ENCODE results near the gene FBF1. TPM values are rescaled to one million over a fixed set of nuclear protein-coding genes. Genes with fewer than 3 reads are reported as not detected.

FBF1 gene
- total RNA-seq, 2 experiments from 2014 or later: 13.2 to 16.2 TPM

DNA sequence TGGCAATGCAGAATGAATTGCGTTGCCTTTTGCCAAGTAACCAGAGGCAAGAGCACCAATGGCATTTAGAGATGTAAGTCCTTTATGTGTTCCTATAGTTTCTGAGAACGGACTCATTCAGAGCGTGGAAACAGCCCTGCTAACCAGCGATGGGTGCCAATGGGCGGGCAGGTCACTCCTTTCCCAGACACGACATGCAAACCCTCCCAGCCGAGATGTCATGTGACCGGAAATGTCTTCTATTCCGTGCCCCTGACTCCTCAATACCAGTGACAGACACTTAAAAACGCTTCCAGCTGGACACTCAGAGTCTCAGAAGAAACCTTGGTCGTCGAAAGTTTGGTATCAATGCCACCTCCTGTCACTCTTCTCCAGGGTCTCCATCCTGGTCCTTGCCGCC is 3.2 kb downstream of the FBF1 start:
- H3K4me3 Mint-ChIP-seq: no peak overlapping the region
- H3K4me1 Mint-ChIP-seq (ENCODE audit: low read depth): peaks cover 12% of the 10 kb centered on the region
- intact Hi-C loops (cut with micrococcal nuclease): no loop called here
- CTCF ChIA-PET: no interaction called here
- peaks cover 5% of the 10 kb centered on the region for H3K36me3 Mint-ChIP-seq (ENCODE audit: low read depth)
- TF ChIP-seq, protein P1, sequence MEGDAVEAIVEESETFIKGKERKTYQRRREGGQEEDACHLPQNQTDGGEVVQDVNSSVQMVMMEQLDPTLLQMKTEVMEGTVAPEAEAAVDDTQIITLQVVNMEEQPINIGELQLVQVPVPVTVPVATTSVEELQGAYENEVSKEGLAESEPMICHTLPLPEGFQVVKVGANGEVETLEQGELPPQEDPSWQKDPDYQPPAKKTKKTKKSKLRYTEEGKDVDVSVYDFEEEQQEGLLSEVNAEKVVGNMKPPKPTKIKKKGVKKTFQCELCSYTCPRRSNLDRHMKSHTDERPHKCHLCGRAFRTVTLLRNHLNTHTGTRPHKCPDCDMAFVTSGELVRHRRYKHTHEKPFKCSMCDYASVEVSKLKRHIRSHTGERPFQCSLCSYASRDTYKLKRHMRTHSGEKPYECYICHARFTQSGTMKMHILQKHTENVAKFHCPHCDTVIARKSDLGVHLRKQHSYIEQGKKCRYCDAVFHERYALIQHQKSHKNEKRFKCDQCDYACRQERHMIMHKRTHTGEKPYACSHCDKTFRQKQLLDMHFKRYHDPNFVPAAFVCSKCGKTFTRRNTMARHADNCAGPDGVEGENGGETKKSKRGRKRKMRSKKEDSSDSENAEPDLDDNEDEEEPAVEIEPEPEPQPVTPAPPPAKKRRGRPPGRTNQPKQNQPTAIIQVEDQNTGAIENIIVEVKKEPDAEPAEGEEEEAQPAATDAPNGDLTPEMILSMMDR (IDR thresholded peaks at IDR 0.05): no peak
- no peaks in the 10 kb centered on the region for H3K9me3 Mint-ChIP-seq
- H3K27ac Mint-ChIP-seq: no peak overlapping the region
- POLR2A ChIA-PET: no interaction called here
- ATAC-seq (no peak), DNase-seq (no peak)
- H3K27me3 Mint-ChIP-seq: no peaks in the 10 kb centered on the region

GRCh38 chr17:75933808-75934207 is 7.0 kb downstream of the FBF1 start:
- ATAC-seq (no peak), DNase-seq (no peak)
- no peak overlapping the region for H3K27ac Mint-ChIP-seq
- H3K4me3 Mint-ChIP-seq: no peak overlapping the region
- no peaks in the 10 kb centered on the region for H3K9me3 Mint-ChIP-seq
- no peaks in the 10 kb centered on the region for H3K4me1 Mint-ChIP-seq (ENCODE audit: low read depth)
- ChIA-PET CTCF (interaction anchor here (1.4 kb wide), 1 partner anchor 451 kb away, joined by 3 read pairs; no protein-coding TSS in a partner anchor), POLR2A (interaction anchor here (1.7 kb wide), 1 partner anchor 13 kb away, joined by 4 read pairs; no protein-coding TSS in a partner anchor)
- TF ChIP-seq, protein P1 (IDR thresholded peaks at IDR 0.05): no peak
- peaks cover 5% of the 10 kb centered on the region for H3K36me3 Mint-ChIP-seq (ENCODE audit: low read depth)
- H3K27me3 Mint-ChIP-seq: no peaks in the 10 kb centered on the region
- intact Hi-C loops (cut with micrococcal nuclease): no loop called here

DNA sequence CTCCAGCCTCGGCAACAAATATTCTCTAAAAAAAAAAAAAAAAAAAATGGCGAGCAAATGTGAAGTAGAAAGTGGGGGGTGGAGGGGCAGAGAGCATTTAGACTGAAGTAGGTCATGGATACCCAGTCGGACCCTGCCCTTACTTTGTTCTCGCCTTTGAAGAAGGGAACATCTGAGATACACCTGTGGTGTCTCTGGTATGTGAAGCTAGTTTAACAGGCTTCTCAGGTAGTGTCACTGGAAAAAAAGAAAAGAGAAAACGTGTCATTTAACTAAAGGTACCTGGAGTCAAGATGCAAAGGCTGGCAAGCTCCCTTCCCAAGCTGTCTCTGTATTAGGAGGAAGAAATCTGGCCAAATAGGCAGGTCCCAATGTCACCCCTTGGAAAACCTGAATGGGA is 8.0 kb downstream of the FBF1 start:
- intact Hi-C loops (cut with micrococcal nuclease): no loop called here
- no peak for DNase-seq
- peaks cover 5% of the 10 kb centered on the region for H3K36me3 Mint-ChIP-seq (ENCODE audit: low read depth)
- ChIA-PET POLR2A (interaction anchor here (1.7 kb wide), 1 partner anchor 12 kb away, joined by 4 read pairs; no protein-coding TSS in a partner anchor), CTCF (interaction anchor here (1.3 to 1.4 kb wide), 2 partner anchors 28 to 452 kb away, joined by 3 to 5 read pairs; partner anchors contain the start of gene MRPL38)
- TF ChIP-seq, protein P1 (IDR thresholded peaks at IDR 0.05): no peak
- ATAC-seq: no peak
- H3K4me1 Mint-ChIP-seq (ENCODE audit: low read depth): no peaks in the 10 kb centered on the region
- H3K27me3 Mint-ChIP-seq: no peaks in the 10 kb centered on the region
- H3K9me3 Mint-ChIP-seq: no peaks in the 10 kb centered on the region
- H3K27ac Mint-ChIP-seq: no peak overlapping the region
- H3K4me3 Mint-ChIP-seq: no peak overlapping the region

- DNase-seq: no peak
- Mint-ChIP-seq H3K4me1 (ENCODE audit: low read depth) (no peaks in the 10 kb centered on the region), H3K27ac (no peak overlapping the region), H3K9me3 (no peaks in the 10 kb centered on the region), H3K27me3 (no peaks in the 10 kb centered on the region), H3K4me3 (no peak overlapping the region), H3K36me3 (ENCODE audit: low read depth) (peaks cover 5% of the 10 kb centered on the region)
- intact Hi-C loops (cut with micrococcal nuclease): no loop called here
- CTCF ChIA-PET: no interaction called here
- ATAC-seq: no peak
- TF ChIP-seq, protein P1 (IDR thresholded peaks at IDR 0.05): no peak
- POLR2A ChIA-PET: no interaction called here
Measured at GRCh38 chr17:75931062-75931461, 9.8 kb downstream of the FBF1 start.

GRCh38 chr17:75927286-75927922 is 13.4 kb downstream of the FBF1 start:
- Mint-ChIP-seq H3K4me3 (no peak overlapping the region), H3K4me1 (ENCODE audit: low read depth) (no peaks in the 10 kb centered on the region), H3K27me3 (no peaks in the 10 kb centered on the region), H3K36me3 (ENCODE audit: low read depth) (no peaks in the 10 kb centered on the region), H3K27ac (no peak overlapping the region), H3K9me3 (no peaks in the 10 kb centered on the region)
- ChIA-PET POLR2A (no interaction called here), CTCF (interaction anchor here (0.7 to 1.9 kb wide), 17 partner anchors 9 to 176 kb away, joined by 3 to 12 read pairs (median 4); partner anchors contain the start of genes EXOC7, FBF1 and MRPL38)
- DNase-seq (peak; percentile 28), ATAC-seq (peak; percentile 51)
- TF ChIP-seq, protein P1 (IDR thresholded peaks at IDR 0.05): no peak
- intact Hi-C loops (cut with micrococcal nuclease): no loop called here

Measured in activated CD8-positive, alpha-beta T cell treated with anti-CD3 and anti-CD28 coated beads for 36 hours (primary cell).